ENCODE data around the gene CCDC192. TPM values are rescaled to one million over a fixed set of nuclear protein-coding genes. Genes with fewer than 3 reads are reported as not detected.

CCDC192 gene
- total RNA-seq, 1 donor from 2014 or later = not detected

Other genes with a start within 250 kb of the CCDC192 start
- gene PRRC1, start 185.8 kb upstream of the CCDC192 start, total RNA-seq = 53.5 and 56.9 TPM in 2 replicates
- gene CTXN3, start 54.3 kb upstream of the CCDC192 start, total RNA-seq = not detected in 2 replicates